ENCODE measurements around the gene VWC2.

GRCh38 chr7:49731836-49732235, 41.6 kb upstream of the VWC2 start:
- no peak for TF ChIP-seq EZH2phosphoT487 (IDR thresholded peaks at IDR 0.05; ENCODE audit: borderline replicate concordance)
- no peak for TF ChIP-seq CTCF (conservative IDR thresholded peaks at IDR 0.05; ENCODE audit: low read length)
